GM10266 (cell line): Measurements from ENCODE around the gene POLR3H.

Source experiments
- DNase-seq: peaks from one replicate; pipeline ENCODE4 v3.0.0; 2012; ENCODE audit errors: extremely low spot score
- CTCF ChIP-seq: IDR thresholded peaks from 2 replicates; pipeline ENCODE4 v1.5.1; 2012; ENCODE audit warnings: mild to moderate bottlenecking, low read depth; ENCODE audit not compliant: control insufficient read depth, insufficient read depth; ENCODE audit errors: missing control alignments

Gene POLR3H

GRCh38 chr22:41579997-41580355 lies 35.7 kb upstream of the POLR3H start:
- TF ChIP-seq CTCF = no peak
- DNase-seq = no peak

- TF ChIP-seq CTCF = no peak
- no peak for DNase-seq
Observed at GRCh38 chr22:41579297-41579996, 35.2 kb upstream of the POLR3H start.

GRCh38 chr22:41578818-41579217 lies 34.5 kb upstream of the POLR3H start:
- DNase-seq = no peak
- TF ChIP-seq CTCF = no peak

GRCh38 chr22:41578114-41578513 lies 33.8 kb upstream of the POLR3H start:
- no peak for DNase-seq
- no peak for TF ChIP-seq CTCF

GRCh38 chr22:41576877-41577276 lies 32.6 kb upstream of the POLR3H start:
- DNase-seq = peak; percentile 62
- TF ChIP-seq CTCF = peak; percentile 68

- DNase-seq = no peak
- TF ChIP-seq CTCF = no peak
Observed at GRCh38 chr22:41575533-41575932, 31.3 kb upstream of the POLR3H start.

GRCh38 chr22:41574847-41575381 lies 30.6 kb upstream of the POLR3H start:
- DNase-seq = no peak
- TF ChIP-seq CTCF = no peak
